Fibroblast of skin of abdomen (primary cell): ENCODE measurements around the gene RGS7.
"Not testable (repeated sequence)": the region's sequence is repeated elsewhere in the genome, so short reads cannot be mapped to it uniquely, and the experiment has no call there.

Experiments
- DNase-seq: peaks from one replicate; pipeline ENCODE4 v3.0.0-alpha.2; 2013

RGS7 gene

GRCh38 chr1:240820816-240821215 lies 536.2 kb downstream of the RGS7 start:
- DNase-seq, result no peak

GRCh38 chr1:240816472-240816871 lies 540.5 kb downstream of the RGS7 start:
- no peak for DNase-seq

- no peak for DNase-seq
Observed at GRCh38 chr1:240813720-240814119, 543.3 kb downstream of the RGS7 start.

- DNase-seq, result no peak
Observed at GRCh38 chr1:240811256-240811655, 545.7 kb downstream of the RGS7 start.

- DNase-seq, result no peak
Observed at GRCh38 chr1:240808381-240808780, 548.6 kb downstream of the RGS7 start.

GRCh38 chr1:240806200-240806745 lies 550.7 kb downstream of the RGS7 start:
- no peak for DNase-seq

- DNase-seq, result peak; percentile 65
Observed at GRCh38 chr1:240804475-240804874, 552.5 kb downstream of the RGS7 start.

- peak; percentile 66 for DNase-seq
Observed at GRCh38 chr1:240803151-240803550, 553.9 kb downstream of the RGS7 start.

GRCh38 chr1:240802271-240802670 lies 554.7 kb downstream of the RGS7 start:
- DNase-seq, result no peak

- DNase-seq, result peak; percentile 48
Observed at GRCh38 chr1:240801442-240801841, 555.6 kb downstream of the RGS7 start.

GRCh38 chr1:240800291-240800690 lies 556.7 kb downstream of the RGS7 start:
- DNase-seq, result no peak

- peak; percentile 11 for DNase-seq
Observed at GRCh38 chr1:240797050-240797449, 560.0 kb downstream of the RGS7 start.

GRCh38 chr1:240794046-240794843 lies 562.8 kb downstream of the RGS7 start:
- no peak for DNase-seq

- DNase-seq, result no peak
Observed at GRCh38 chr1:240792915-240793529, 564.0 kb downstream of the RGS7 start.

GRCh38 chr1:240790856-240791255 lies 566.1 kb downstream of the RGS7 start:
- peak; percentile 45 for DNase-seq

- DNase-seq, result no peak
Observed at GRCh38 chr1:240786880-240787279, 570.1 kb downstream of the RGS7 start.

- no peak for DNase-seq
Observed at GRCh38 chr1:240784776-240785175, 572.2 kb downstream of the RGS7 start.

- not testable (repeated sequence) for DNase-seq
Observed at GRCh38 chr1:240783728-240784137, 573.3 kb downstream of the RGS7 start.

- no peak for DNase-seq
Observed at GRCh38 chr1:240776237-240776636, 580.8 kb downstream of the RGS7 start.

- no peak for DNase-seq
Observed at GRCh38 chr1:240772131-240772530, 584.9 kb downstream of the RGS7 start.

GRCh38 chr1:240771450-240771849 lies 585.6 kb downstream of the RGS7 start:
- no peak for DNase-seq

GRCh38 chr1:240768979-240769378 lies 588.0 kb downstream of the RGS7 start:
- DNase-seq, result no peak

GRCh38 chr1:240766831-240767230 lies 590.2 kb downstream of the RGS7 start:
- peak; percentile 28 for DNase-seq
